IPS DF 6.9 (cell line): Measurements from ENCODE around the gene CAMK2A.

Experiments
- DNase-seq: peaks from one replicate; pipeline ENCODE4 v3.0.0-alpha.2; 2013; ENCODE audit warnings: low read depth, low spot score
- H3K27ac ChIP-seq: one replicate; pipeline ENCODE4 v1.5.1; 2013; ENCODE audit warnings: low read length, control low read depth
- H3K27me3 ChIP-seq: 2 replicates; pipeline ENCODE4 v1.6.1; 2013; ENCODE audit warnings: mild to moderate bottlenecking, low read length; ENCODE audit not compliant: control insufficient read depth, insufficient read depth
- H3K36me3 ChIP-seq: 2 replicates; pipeline ENCODE4 v1.6.1; 2013; ENCODE audit warnings: low read length; ENCODE audit not compliant: control insufficient read depth, insufficient read depth
- H3K4me1 ChIP-seq: 2 replicates; pipeline ENCODE4 v1.6.1; 2013; ENCODE audit warnings: low read length; ENCODE audit not compliant: control insufficient read depth, insufficient read depth
- H3K4me3 ChIP-seq: 2 replicates; pipeline ENCODE4 v1.5.1; 2013; ENCODE audit warnings: mild to moderate bottlenecking, low read length
- H3K9me3 ChIP-seq: 2 replicates; pipeline ENCODE4 v1.6.1; 2013; ENCODE audit warnings: low read length, inconsistent platforms; ENCODE audit not compliant: control insufficient read depth, insufficient read depth
- WGBS: extraction: QIAGEN DNeasy Blood & Tissue Kit; methylation state at CpG from one replicate; pipeline ENCODE4 v1.1.7; 2013; ENCODE audit warnings: mixed read lengths, missing lambda C conversion rate; ENCODE audit not compliant: insufficient read length, insufficient coverage; 5-methylcytosine and 5-hydroxymethylcytosine counted together

CAMK2A gene

GRCh38 chr5:150172145-150172544 lies 117.4 kb downstream of the CAMK2A start:
- Histone ChIP-seq H3K4me3 (no peak overlapping the region), H3K36me3 (no peaks in the 10 kb centered on the region), H3K27me3 (peaks cover 39% of the 10 kb centered on the region), H3K27ac (no peak overlapping the region), H3K4me1 (no peaks in the 10 kb centered on the region), H3K9me3 (no peaks in the 10 kb centered on the region)
- DNase-seq, result no peak
- no CpG with 5 or more reads among the region's 1 CpG for WGBS
